Measurements from ENCODE around the gene RNF114.
"Not testable (repeated sequence)": the region's sequence is repeated elsewhere in the genome, so short reads cannot be mapped to it uniquely, and the experiment has no call there.

The RNF114 gene

GRCh38 chr20:49965781-49966305 is 29.6 kb downstream of the RNF114 start:
- DNase-seq, result no peak

- DNase-seq, result no peak
Measured at GRCh38 chr20:49966861-49967260, 30.7 kb downstream of the RNF114 start.

GRCh38 chr20:49969234-49969633 is 33.0 kb downstream of the RNF114 start:
- DNase-seq, result no peak

- DNase-seq, result no peak
Measured at GRCh38 chr20:49969946-49970345, 33.7 kb downstream of the RNF114 start.

GRCh38 chr20:49970498-49970897 is 34.3 kb downstream of the RNF114 start:
- no peak for DNase-seq

- no peak for DNase-seq
Measured at GRCh38 chr20:49973981-49974380, 37.8 kb downstream of the RNF114 start.

GRCh38 chr20:49976542-49976941 is 40.3 kb downstream of the RNF114 start:
- DNase-seq, result no peak

- DNase-seq, result not testable (repeated sequence)
Measured at GRCh38 chr20:49977740-49978139, 41.5 kb downstream of the RNF114 start.

GRCh38 chr20:49978685-49979029 is 42.5 kb downstream of the RNF114 start:
- no peak for DNase-seq

- DNase-seq, result peak; percentile 71
Measured at GRCh38 chr20:49979030-49979832, 43.0 kb downstream of the RNF114 start.

- DNase-seq, result no peak
Measured at GRCh38 chr20:49980140-49981008, 44.2 kb downstream of the RNF114 start.

GRCh38 chr20:49981218-49982071 is 45.2 kb downstream of the RNF114 start:
- DNase-seq, result no peak

GRCh38 chr20:49982072-49982345 is 45.8 kb downstream of the RNF114 start:
- no peak for DNase-seq

- DNase-seq, result peak; percentile 89
Measured at GRCh38 chr20:49982346-49983122, 46.3 kb downstream of the RNF114 start, which contains the start of gene SNAI1. Gene SNAI1, plus strand, starts transcription at chr20:49982980. Its CDS starts 80 bp downstream, at chr20:49983060.

GRCh38 chr20:49983123-49983847 is 47.1 kb downstream of the RNF114 start:
- no peak for DNase-seq

GRCh38 chr20:49983848-49984408 is 47.7 kb downstream of the RNF114 start:
- no peak for DNase-seq

- no peak for DNase-seq
Measured at GRCh38 chr20:49984426-49985153, 48.4 kb downstream of the RNF114 start.

- no peak for DNase-seq
Measured at GRCh38 chr20:49985157-49985556, 49.0 kb downstream of the RNF114 start.

GRCh38 chr20:49985617-49986016 is 49.4 kb downstream of the RNF114 start:
- no peak for DNase-seq

GRCh38 chr20:49986049-49986448 is 49.9 kb downstream of the RNF114 start:
- no peak for DNase-seq
